WTC11 (cell line): ENCODE results near the gene UTP20. TPM values are rescaled to one million over a fixed set of nuclear protein-coding genes. Genes with fewer than 3 reads are reported as not detected.

ENCODE experiments used
- ATAC-seq: fragments of 200-7000 bp; cut with Tn5 transposase; 2 replicates; pipeline ENCODE4 v1.10.0; 2021; ENCODE audit warnings: mild to moderate bottlenecking, moderate library complexity
- CTCF ChIA-PET: fragments of 300-600 bp; sonication (Branson Sonifier 250); formaldehyde crosslinking; loops from one replicate; lab custom pipeline; 2021; ENCODE audit warnings: antibody characterized with exemption; lab: Charles Lee
- POLR2A ChIA-PET: fragments of 350-600 bp; sonication (Branson Sonifier 250); formaldehyde crosslinking; loops from one replicate; lab custom pipeline; 2021; ENCODE audit warnings: antibody characterized with exemption; lab: Charles Lee
- DNase-seq: peaks from one replicate; pipeline ENCODE4 v3.0.0; 2021; ENCODE audit warnings: low spot score
- H3K27ac Mint-ChIP-seq: 2 replicates; pipeline ENCODE4 v1.8.0; 2021; ENCODE audit warnings: mixed read lengths
- H3K27me3 Mint-ChIP-seq: 2 replicates; pipeline ENCODE4 v1.8.0; 2021; ENCODE audit warnings: low read depth, mild to moderate bottlenecking, moderate library complexity, mixed read lengths
- H3K36me3 Mint-ChIP-seq: 2 replicates; pipeline ENCODE4 v1.8.0; 2021; ENCODE audit warnings: mixed read lengths
- H3K4me1 Mint-ChIP-seq: 2 replicates; pipeline ENCODE4 v1.8.0; 2022; ENCODE audit warnings: mixed read lengths
- H3K4me3 Mint-ChIP-seq: 2 replicates; pipeline ENCODE4 v1.8.0; 2021; ENCODE audit warnings: mild to moderate bottlenecking, moderate library complexity, mixed read lengths
- H3K9me3 Mint-ChIP-seq: 2 replicates; pipeline ENCODE4 v1.8.0; 2021; ENCODE audit warnings: mixed read lengths
- AR ChIP-seq: fragments of 250-450 bp; sonication (Bioruptor Pico); IDR thresholded peaks from 2 replicates; pipeline ENCODE4 v1.9.0; 2021; ENCODE audit warnings: mild to moderate bottlenecking
- ATF1 ChIP-seq: sonication (generic); formaldehyde crosslinking; IDR thresholded peaks from 2 replicates; pipeline ENCODE4 v1.8.1; 2023; ENCODE audit warnings: mild to moderate bottlenecking, moderate library complexity, missing genetic modification reagents
- CREM ChIP-seq: sonication (generic); formaldehyde crosslinking; IDR thresholded peaks from 2 replicates; pipeline ENCODE4 v1.8.1; 2022; ENCODE audit warnings: mild to moderate bottlenecking, missing genetic modification reagents, moderate library complexity
- ERG ChIP-seq: fragments of 250-450 bp; sonication (Bioruptor Pico); IDR thresholded peaks from 2 replicates; pipeline ENCODE4 v1.8.0; 2021; ENCODE audit warnings: mild to moderate bottlenecking
- IRF2 ChIP-seq: sonication (generic); formaldehyde crosslinking; IDR thresholded peaks from 2 replicates; pipeline ENCODE4 v1.8.0; 2022; ENCODE audit warnings: low read depth, missing genetic modification reagents, borderline replicate concordance
- NFE2L1 ChIP-seq: sonication (generic); formaldehyde crosslinking; IDR thresholded peaks from 2 replicates; pipeline ENCODE4 v1.8.1; 2023; ENCODE audit warnings: missing genetic modification reagents
- NFYB ChIP-seq: sonication (generic); formaldehyde crosslinking; conservative IDR thresholded peaks from 2 replicates; pipeline ENCODE4 v1.8.0; 2022; ENCODE audit warnings: low read depth, missing genetic modification reagents
- PRDM15 ChIP-seq: sonication (generic); formaldehyde crosslinking; IDR thresholded peaks from 2 replicates; pipeline ENCODE4 v1.8.0; 2022; ENCODE audit warnings: missing genetic modification reagents
- SMAD4 ChIP-seq: sonication (generic); formaldehyde crosslinking; IDR thresholded peaks from 2 replicates; pipeline ENCODE4 v1.8.0; 2022; ENCODE audit warnings: mild to moderate bottlenecking, missing genetic modification reagents
- ZNF396 ChIP-seq: fragments of 250-450 bp; sonication (Bioruptor Pico); IDR thresholded peaks from 2 replicates; pipeline ENCODE4 v1.8.0; 2021; ENCODE audit warnings: mild to moderate bottlenecking, moderate library complexity, borderline replicate concordance
- ZNF423 ChIP-seq: fragments of 250-450 bp; sonication (Bioruptor Pico); IDR thresholded peaks from 2 replicates; pipeline ENCODE4 v2.1.2; 2022; ENCODE audit warnings: mild to moderate bottlenecking, moderate library complexity
- total RNA-seq: library from RNA; stranded (reverse); gene quantifications from 3 replicates; pipeline ENCODE4 v1.2.3, GENCODE V29; 2021
- TF ChIP-seq, protein P1 (sequence below): sonication (generic); formaldehyde crosslinking; IDR thresholded peaks from 2 replicates; pipeline ENCODE4 v1.8.1; 2022; ENCODE audit warnings: low read depth, mild to moderate bottlenecking, moderate library complexity, missing genetic modification reagents, borderline replicate concordance
- TF ChIP-seq, protein P2 (sequence below): sonication (generic); formaldehyde crosslinking; IDR thresholded peaks from 2 replicates; pipeline ENCODE4 v1.8.0; 2023; ENCODE audit warnings: mild to moderate bottlenecking, missing genetic modification reagents
- TF ChIP-seq, protein P3 (sequence below): fragments of 200-600 bp; IDR thresholded peaks from 2 replicates; pipeline ENCODE4 v1.8.0; 2022; ENCODE audit warnings: antibody characterized with exemption
- TF ChIP-seq, protein P4 (sequence below): sonication (generic); formaldehyde crosslinking; IDR thresholded peaks from 2 replicates; pipeline ENCODE4 v1.8.1; 2023; ENCODE audit warnings: mild to moderate bottlenecking, missing genetic modification reagents, moderate library complexity
- TF ChIP-seq, protein P5 (sequence below): sonication (generic); formaldehyde crosslinking; conservative IDR thresholded peaks from 2 replicates; pipeline ENCODE4 v1.8.1; 2023; ENCODE audit warnings: mild to moderate bottlenecking, low read depth, missing genetic modification reagents, moderate library complexity

The UTP20 gene
- total RNA-seq, 1 experiment from 2014 or later = 34.1 TPM

DNA sequence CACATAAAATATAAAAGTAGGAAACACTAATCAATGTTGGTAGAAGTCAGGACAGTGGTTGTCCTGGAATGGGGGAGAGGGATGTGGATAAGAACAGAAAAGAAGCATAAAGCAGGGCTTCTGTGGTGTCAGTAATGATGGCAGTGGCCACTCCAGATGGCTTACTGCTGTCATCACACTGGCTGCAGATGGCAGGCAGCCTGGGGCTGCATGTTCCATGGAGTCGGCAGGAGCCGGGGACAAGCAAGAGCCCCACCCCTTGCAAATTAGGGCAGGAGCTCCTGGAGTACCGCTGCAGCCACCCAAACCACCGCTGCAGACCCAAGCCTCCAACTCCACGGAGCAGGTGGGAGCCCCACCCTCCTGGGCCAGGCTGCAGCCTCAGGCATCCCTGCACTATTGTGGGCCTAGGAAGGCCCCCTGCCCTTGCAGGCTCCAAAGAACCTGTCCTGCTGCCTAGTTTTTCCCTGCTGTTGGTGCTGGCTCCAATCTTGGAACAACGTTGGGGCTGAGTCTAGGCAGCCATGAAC lies 41.0 kb upstream of the UTP20 start:
- POLR2A ChIA-PET = no interaction called here

More for the DNA sequence above, 41.0 kb upstream of the UTP20 start:
- Mint-ChIP-seq H3K27ac (no peak overlapping the region), H3K27me3 (no peaks in the 10 kb centered on the region), H3K36me3 (no peaks in the 10 kb centered on the region), H3K4me1 (no peaks in the 10 kb centered on the region), H3K4me3 (no peak overlapping the region), H3K9me3 (peaks cover 6% of the 10 kb centered on the region)
- ATAC-seq (peak; percentile 36), DNase-seq (no peak)
- TF ChIP-seq AR (CRISPR knock-in tag) (no peak), CREM (CRISPR knock-in tag) (no peak), NFE2L1 (CRISPR knock-in tag) (no peak), ERG (no peak), ZNF423 (no peak), SMAD4 (CRISPR knock-in tag) (no peak), IRF2 (CRISPR knock-in tag) (no peak), PRDM15 (no peak), ATF1 (CRISPR knock-in tag) (no peak), ZNF396 (CRISPR knock-in tag) (no peak), NFYB (CRISPR knock-in tag) (no peak)
- TF ChIP-seq, protein P1, sequence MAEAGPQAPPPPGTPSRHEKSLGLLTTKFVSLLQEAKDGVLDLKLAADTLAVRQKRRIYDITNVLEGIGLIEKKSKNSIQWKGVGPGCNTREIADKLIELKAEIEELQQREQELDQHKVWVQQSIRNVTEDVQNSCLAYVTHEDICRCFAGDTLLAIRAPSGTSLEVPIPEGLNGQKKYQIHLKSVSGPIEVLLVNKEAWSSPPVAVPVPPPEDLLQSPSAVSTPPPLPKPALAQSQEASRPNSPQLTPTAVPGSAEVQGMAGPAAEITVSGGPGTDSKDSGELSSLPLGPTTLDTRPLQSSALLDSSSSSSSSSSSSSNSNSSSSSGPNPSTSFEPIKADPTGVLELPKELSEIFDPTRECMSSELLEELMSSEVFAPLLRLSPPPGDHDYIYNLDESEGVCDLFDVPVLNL (CRISPR knock-in tag) = no peak
- TF ChIP-seq, protein P2, sequence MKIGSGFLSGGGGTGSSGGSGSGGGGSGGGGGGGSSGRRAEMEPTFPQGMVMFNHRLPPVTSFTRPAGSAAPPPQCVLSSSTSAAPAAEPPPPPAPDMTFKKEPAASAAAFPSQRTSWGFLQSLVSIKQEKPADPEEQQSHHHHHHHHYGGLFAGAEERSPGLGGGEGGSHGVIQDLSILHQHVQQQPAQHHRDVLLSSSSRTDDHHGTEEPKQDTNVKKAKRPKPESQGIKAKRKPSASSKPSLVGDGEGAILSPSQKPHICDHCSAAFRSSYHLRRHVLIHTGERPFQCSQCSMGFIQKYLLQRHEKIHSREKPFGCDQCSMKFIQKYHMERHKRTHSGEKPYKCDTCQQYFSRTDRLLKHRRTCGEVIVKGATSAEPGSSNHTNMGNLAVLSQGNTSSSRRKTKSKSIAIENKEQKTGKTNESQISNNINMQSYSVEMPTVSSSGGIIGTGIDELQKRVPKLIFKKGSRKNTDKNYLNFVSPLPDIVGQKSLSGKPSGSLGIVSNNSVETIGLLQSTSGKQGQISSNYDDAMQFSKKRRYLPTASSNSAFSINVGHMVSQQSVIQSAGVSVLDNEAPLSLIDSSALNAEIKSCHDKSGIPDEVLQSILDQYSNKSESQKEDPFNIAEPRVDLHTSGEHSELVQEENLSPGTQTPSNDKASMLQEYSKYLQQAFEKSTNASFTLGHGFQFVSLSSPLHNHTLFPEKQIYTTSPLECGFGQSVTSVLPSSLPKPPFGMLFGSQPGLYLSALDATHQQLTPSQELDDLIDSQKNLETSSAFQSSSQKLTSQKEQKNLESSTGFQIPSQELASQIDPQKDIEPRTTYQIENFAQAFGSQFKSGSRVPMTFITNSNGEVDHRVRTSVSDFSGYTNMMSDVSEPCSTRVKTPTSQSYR = no peak
- TF ChIP-seq, protein P3, sequence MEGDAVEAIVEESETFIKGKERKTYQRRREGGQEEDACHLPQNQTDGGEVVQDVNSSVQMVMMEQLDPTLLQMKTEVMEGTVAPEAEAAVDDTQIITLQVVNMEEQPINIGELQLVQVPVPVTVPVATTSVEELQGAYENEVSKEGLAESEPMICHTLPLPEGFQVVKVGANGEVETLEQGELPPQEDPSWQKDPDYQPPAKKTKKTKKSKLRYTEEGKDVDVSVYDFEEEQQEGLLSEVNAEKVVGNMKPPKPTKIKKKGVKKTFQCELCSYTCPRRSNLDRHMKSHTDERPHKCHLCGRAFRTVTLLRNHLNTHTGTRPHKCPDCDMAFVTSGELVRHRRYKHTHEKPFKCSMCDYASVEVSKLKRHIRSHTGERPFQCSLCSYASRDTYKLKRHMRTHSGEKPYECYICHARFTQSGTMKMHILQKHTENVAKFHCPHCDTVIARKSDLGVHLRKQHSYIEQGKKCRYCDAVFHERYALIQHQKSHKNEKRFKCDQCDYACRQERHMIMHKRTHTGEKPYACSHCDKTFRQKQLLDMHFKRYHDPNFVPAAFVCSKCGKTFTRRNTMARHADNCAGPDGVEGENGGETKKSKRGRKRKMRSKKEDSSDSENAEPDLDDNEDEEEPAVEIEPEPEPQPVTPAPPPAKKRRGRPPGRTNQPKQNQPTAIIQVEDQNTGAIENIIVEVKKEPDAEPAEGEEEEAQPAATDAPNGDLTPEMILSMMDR = no peak
- TF ChIP-seq, protein P4, sequence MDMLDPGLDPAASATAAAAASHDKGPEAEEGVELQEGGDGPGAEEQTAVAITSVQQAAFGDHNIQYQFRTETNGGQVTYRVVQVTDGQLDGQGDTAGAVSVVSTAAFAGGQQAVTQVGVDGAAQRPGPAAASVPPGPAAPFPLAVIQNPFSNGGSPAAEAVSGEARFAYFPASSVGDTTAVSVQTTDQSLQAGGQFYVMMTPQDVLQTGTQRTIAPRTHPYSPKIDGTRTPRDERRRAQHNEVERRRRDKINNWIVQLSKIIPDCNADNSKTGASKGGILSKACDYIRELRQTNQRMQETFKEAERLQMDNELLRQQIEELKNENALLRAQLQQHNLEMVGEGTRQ (CRISPR knock-in tag) = no peak
- TF ChIP-seq, protein P5, sequence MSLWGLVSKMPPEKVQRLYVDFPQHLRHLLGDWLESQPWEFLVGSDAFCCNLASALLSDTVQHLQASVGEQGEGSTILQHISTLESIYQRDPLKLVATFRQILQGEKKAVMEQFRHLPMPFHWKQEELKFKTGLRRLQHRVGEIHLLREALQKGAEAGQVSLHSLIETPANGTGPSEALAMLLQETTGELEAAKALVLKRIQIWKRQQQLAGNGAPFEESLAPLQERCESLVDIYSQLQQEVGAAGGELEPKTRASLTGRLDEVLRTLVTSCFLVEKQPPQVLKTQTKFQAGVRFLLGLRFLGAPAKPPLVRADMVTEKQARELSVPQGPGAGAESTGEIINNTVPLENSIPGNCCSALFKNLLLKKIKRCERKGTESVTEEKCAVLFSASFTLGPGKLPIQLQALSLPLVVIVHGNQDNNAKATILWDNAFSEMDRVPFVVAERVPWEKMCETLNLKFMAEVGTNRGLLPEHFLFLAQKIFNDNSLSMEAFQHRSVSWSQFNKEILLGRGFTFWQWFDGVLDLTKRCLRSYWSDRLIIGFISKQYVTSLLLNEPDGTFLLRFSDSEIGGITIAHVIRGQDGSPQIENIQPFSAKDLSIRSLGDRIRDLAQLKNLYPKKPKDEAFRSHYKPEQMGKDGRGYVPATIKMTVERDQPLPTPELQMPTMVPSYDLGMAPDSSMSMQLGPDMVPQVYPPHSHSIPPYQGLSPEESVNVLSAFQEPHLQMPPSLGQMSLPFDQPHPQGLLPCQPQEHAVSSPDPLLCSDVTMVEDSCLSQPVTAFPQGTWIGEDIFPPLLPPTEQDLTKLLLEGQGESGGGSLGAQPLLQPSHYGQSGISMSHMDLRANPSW = no peak
- CTCF ChIA-PET = no interaction called here
